GM18508 (cell line): ENCODE results near the gene NAAA.
A peak's percentile ranks its signal among the peaks of the same experiment; 100 is the strongest.
"Not testable (repeated sequence)": the region's sequence is repeated elsewhere in the genome, so short reads cannot be mapped to it uniquely, and the experiment has no call there.

Source experiments
- ATAC-seq: cut with Tn5 transposase; IDR thresholded peaks from one replicate; pipeline ENCODE4 v1.9.1; 2021; ENCODE audit warnings: moderate number of reproducible peaks; ENCODE audit not compliant: insufficient read depth, unreplicated experiment

Gene NAAA

GRCh38 chr4:75940692-75941253 is at the start of gene NAAA:
TSS of gene NAAA (minus strand) at chr4:75941013. CDS start at chr4:75940949, 64 bp downstream.
- no peak for ATAC-seq

GRCh38 chr4:75989846-75990528 is 49.2 kb upstream of the NAAA start:
- ATAC-seq: no peak

- ATAC-seq: no peak
Observed at GRCh38 chr4:75985116-75985515, 44.3 kb upstream of the NAAA start.

GRCh38 chr4:75980576-75980975 is 39.8 kb upstream of the NAAA start:
- ATAC-seq: no peak

- no peak for ATAC-seq
Observed at GRCh38 chr4:75976177-75976576, 35.4 kb upstream of the NAAA start.

- no peak for ATAC-seq
Observed at GRCh38 chr4:75973766-75974165, 33.0 kb upstream of the NAAA start.

- ATAC-seq: no peak
Observed at GRCh38 chr4:75968084-75968483, 27.3 kb upstream of the NAAA start.

- no peak for ATAC-seq
Observed at GRCh38 chr4:75963558-75963957, 22.7 kb upstream of the NAAA start.

GRCh38 chr4:75962072-75962471 is 21.3 kb upstream of the NAAA start:
- not testable (repeated sequence) for ATAC-seq

GRCh38 chr4:75958546-75958945 is 17.7 kb upstream of the NAAA start:
- not testable (repeated sequence) for ATAC-seq

GRCh38 chr4:75954811-75955210 is 14.0 kb upstream of the NAAA start:
- ATAC-seq: not testable (repeated sequence)

GRCh38 chr4:75953509-75953908 is 12.7 kb upstream of the NAAA start:
- no peak for ATAC-seq

- no peak for ATAC-seq
Observed at GRCh38 chr4:75950213-75950815, 9.5 kb upstream of the NAAA start.

GRCh38 chr4:75948822-75949444 is 8.1 kb upstream of the NAAA start:
- ATAC-seq: peak; percentile 61

GRCh38 chr4:75939890-75940691 is 722 bp downstream of the NAAA start:
- ATAC-seq: no peak

- no peak for ATAC-seq
Observed at GRCh38 chr4:75935628-75936027, 5.2 kb downstream of the NAAA start.

GRCh38 chr4:75930152-75930551 is 10.7 kb downstream of the NAAA start:
- no peak for ATAC-seq

- ATAC-seq: not testable (repeated sequence)
Observed at GRCh38 chr4:75924916-75925315, 15.9 kb downstream of the NAAA start.

- ATAC-seq: no peak
Observed at GRCh38 chr4:75924309-75924827, 16.4 kb downstream of the NAAA start.

- ATAC-seq: no peak
Observed at GRCh38 chr4:75922588-75922987, 18.2 kb downstream of the NAAA start.
